Testis (tissue), 3 donors: Measurements from ENCODE around the gene LRRC42. TPM values are rescaled to one million over a fixed set of nuclear protein-coding genes. Genes with fewer than 3 reads are reported as not detected.
"Not testable (repeated sequence)": the region's sequence is repeated elsewhere in the genome, so short reads cannot be mapped to it uniquely, and the experiment has no call there.

Source experiments
- DNase-seq: peaks from one replicate; pipeline ENCODE4 v3.0.0-alpha.2; 2019
- H3K27ac ChIP-seq, 2 donors: fragments of 200-600 bp; sonication (generic); one replicate each; pipeline ENCODE4 v1.5.1; 2019
- H3K27me3 ChIP-seq: fragments of 200-600 bp; sonication (generic); one replicate; pipeline ENCODE4 v1.5.1; 2019
- H3K36me3 ChIP-seq: fragments of 200-600 bp; sonication (generic); one replicate; pipeline ENCODE4 v1.5.1; 2017; ENCODE audit warnings: low read depth; ENCODE audit errors: missing control alignments
- H3K4me1 ChIP-seq: fragments of 200-600 bp; sonication (generic); one replicate; pipeline ENCODE4 v1.5.1; 2019
- H3K4me3 ChIP-seq, 2 donors: fragments of 200-600 bp; sonication (generic); one replicate each; pipeline ENCODE4 v1.5.1; 2017 to 2019
- H3K9me3 ChIP-seq: fragments of 200-600 bp; sonication (generic); one replicate; pipeline ENCODE4 v1.5.1; 2017
- CTCF ChIP-seq, 3 experiments: fragments of 450-650 bp in 2 of 3; fragments of 200-600 bp in 1 of 3; sonication (generic) in 1 of 3; IDR thresholded peaks; one replicate each; pipeline ENCODE4 v1.5.1; 2016 to 2019; ENCODE audit warnings: antibody characterized with exemption in 3 of 3, mild to moderate bottlenecking in 2 of 3, moderate library complexity in 1 of 3
- POLR2A ChIP-seq: fragments of 450-650 bp; IDR thresholded peaks from one replicate; pipeline ENCODE4 v1.6.1; 2017; ENCODE audit warnings: antibody characterized with exemption, mild to moderate bottlenecking, moderate library complexity
- WGBS, 2 donors: methylation state at CpG; one replicate each; pipeline ENCODE4 v1.1.5; 2018; 5-methylcytosine and 5-hydroxymethylcytosine counted together
- intact Hi-C: fragments of 100-400 bp; cut with DNase I; formaldehyde crosslinking; loops from one replicate; pipeline ENCODE4 v1.15.1; 2023; ENCODE audit warnings: low total_unique reads
- polyA plus RNA-seq: library from polyadenylated mRNA; stranded (reverse); fragments of 350-450 nt; fragmentation: Illumina TruSeq; extraction: RNeasy Lipid Tissue Mini Kit (QIAGEN cat#74804); gene quantifications from one replicate; pipeline ENCODE4 v1.2.3, GENCODE V29; 2014; ENCODE audit warnings: low read depth, low replicate concordance; ENCODE audit not compliant: insufficient read depth
- total RNA-seq, 2 donors: library from RNA; depleted of rRNA; stranded (reverse); fragments of >200 nt; gene quantifications; one replicate each; pipeline ENCODE4 v1.2.3, GENCODE V29; 2016

Gene LRRC42
- total and polyA plus RNA-seq, 3 donors from 2014 or later: 37.8 to 42.8 (median 41.2) TPM

- Histone ChIP-seq H3K36me3 (no peaks in the 10 kb centered on the region), H3K9me3 (no peaks in the 10 kb centered on the region), H3K4me1 (no peaks in the 10 kb centered on the region), H3K27ac (no peak overlapping the region), H3K27me3 (no peaks in the 10 kb centered on the region), H3K4me3 (no peak overlapping the region)
- no peak for DNase-seq
- 64 to 78% methylated on average over 3 to 4 of the region's 4 CpGs for WGBS, 2 donors
- TF ChIP-seq POLR2A: no peak
- intact Hi-C loops: no loop called here
These were observed 46.1 kb downstream of the LRRC42 start for GRCh38 chr1:53992085-53992874.

GRCh38 chr1:53994516-53994915, 48.4 kb downstream of the LRRC42 start:
- H3K4me3 ChIP-seq, DNase-seq: not testable (repeated sequence)

GRCh38 chr1:53995683-53996082, 49.5 kb downstream of the LRRC42 start:
- 97 to 100% methylated on average over 1 of the region's 1 CpG for WGBS, 2 donors
- H3K27ac ChIP-seq: no peak overlapping the region
- TF ChIP-seq CTCF (IDR thresholded peaks at IDR 0.05): no peak
- no peak for TF ChIP-seq POLR2A
- no peaks in the 10 kb centered on the region for H3K27me3 ChIP-seq
- no peaks in the 10 kb centered on the region for H3K4me1 ChIP-seq
- no peak overlapping the region for H3K4me3 ChIP-seq
- DNase-seq: no peak
- H3K9me3 ChIP-seq: no peaks in the 10 kb centered on the region
- no peaks in the 10 kb centered on the region for H3K36me3 ChIP-seq
- intact Hi-C loops: no loop called here

More at GRCh38 chr1:53994516-53994915, 48.4 kb downstream of the LRRC42 start:
- WGBS, 2 donors: 95 to 97% methylated on average over 2 of the region's 2 CpGs
- H3K4me1 ChIP-seq, intact Hi-C loops, H3K27ac ChIP-seq, H3K27me3 ChIP-seq, H3K36me3 ChIP-seq, H3K9me3 ChIP-seq: not testable (repeated sequence)

- Histone ChIP-seq H3K36me3 (no peaks in the 10 kb centered on the region), H3K27ac (no peak overlapping the region), H3K4me1 (no peaks in the 10 kb centered on the region), H3K4me3 (no peak overlapping the region), H3K27me3 (no peaks in the 10 kb centered on the region), H3K9me3 (no peaks in the 10 kb centered on the region)
- intact Hi-C loops: no loop called here
- no peak for TF ChIP-seq CTCF (IDR thresholded peaks at IDR 0.05)
- no peak for TF ChIP-seq POLR2A
- 80 to 87% methylated on average over 1 of the region's 1 CpG for WGBS, 2 donors
- DNase-seq: no peak
These were observed 52.1 kb downstream of the LRRC42 start for GRCh38 chr1:53998223-53998622.

- DNase-seq: no peak
- Histone ChIP-seq H3K27me3 (no peaks in the 10 kb centered on the region), H3K36me3 (no peaks in the 10 kb centered on the region), H3K27ac (no peak overlapping the region), H3K4me3 (no peak overlapping the region), H3K4me1 (no peaks in the 10 kb centered on the region), H3K9me3 (no peaks in the 10 kb centered on the region)
- TF ChIP-seq CTCF (IDR thresholded peaks at IDR 0.05) (no peak), POLR2A (no peak)
- intact Hi-C loops: no loop called here
These were observed 53.8 kb downstream of the LRRC42 start for GRCh38 chr1:53999920-54000319.

- WGBS, 2 donors: 49 to 50% methylated on average over 3 of the region's 3 CpGs
- Histone ChIP-seq H3K36me3 (no peaks in the 10 kb centered on the region), H3K4me1 (no peaks in the 10 kb centered on the region), H3K9me3 (no peaks in the 10 kb centered on the region), H3K27ac (no peak overlapping the region), H3K4me3 (no peak overlapping the region), H3K27me3 (no peaks in the 10 kb centered on the region)
- no peak for TF ChIP-seq POLR2A
- no peak for DNase-seq
- intact Hi-C loops: no loop called here
These were observed 55.4 kb downstream of the LRRC42 start for GRCh38 chr1:54001591-54001990.
